Panc1 (cell line): ENCODE data around the gene FAM167B. TPM values are rescaled to one million over a fixed set of nuclear protein-coding genes. Genes with fewer than 3 reads are reported as not detected.

ENCODE experiments used
- ATAC-seq: fragments of 200-7000 bp; cut with Tn5 transposase; 2 replicates; pipeline ENCODE4 v1.9.1; 2020; ENCODE audit warnings: mild to moderate bottlenecking, moderate library complexity
- BruUV-seq: library from RNA; stranded (reverse); fragments of 400-500 nt; replicated peaks from 2 replicates; lab custom pipeline; 2021; lab: Mats Ljungman, UMichigan
- CTCF ChIA-PET: fragments of 300-600 bp; sonication (Branson Sonifier 250); formaldehyde crosslinking; loops from one replicate; lab custom pipeline; 2022; ENCODE audit warnings: antibody characterized with exemption; lab: Charles Lee
- POLR2A ChIA-PET: fragments of 300-600 bp; sonication (Branson Sonifier 250); formaldehyde crosslinking; loops from one replicate; lab custom pipeline; 2022; ENCODE audit warnings: antibody characterized with exemption; lab: Charles Lee
- DNase-seq: peaks from one replicate; pipeline ENCODE4 v3.0.0-alpha.2; 2010; ENCODE audit warnings: low read depth, low spot score
- H3K27ac ChIP-seq: 2 replicates; pipeline ENCODE4 v1.5.1; 2011; ENCODE audit warnings: mild to moderate bottlenecking, low read length, inconsistent platforms
- H3K27me3 ChIP-seq: fragments of 200-500 bp; sonication (Bioruptor generic); 2 replicates; pipeline ENCODE4 v1.6.0; 2014; ENCODE audit warnings: low read length, inconsistent platforms; ENCODE audit not compliant: control insufficient read depth, insufficient read depth
- H3K36me3 ChIP-seq: fragments of 200-500 bp; sonication (Bioruptor generic); 2 replicates; pipeline ENCODE4 v1.5.1; 2014; ENCODE audit warnings: inconsistent platforms, mild to moderate bottlenecking, low read length, moderate library complexity; ENCODE audit not compliant: control insufficient read depth, insufficient read depth
- H3K4me1 ChIP-seq: 2 replicates; pipeline ENCODE4 v1.5.1; 2011; ENCODE audit warnings: inconsistent platforms, mild to moderate bottlenecking, low read length, moderate library complexity; ENCODE audit not compliant: control insufficient read depth, insufficient read depth
- H3K4me3 ChIP-seq, 2 experiments: 2 replicates each; pipeline ENCODE4 v1.5.1; 2011 to 2012; ENCODE audit warnings: low read depth in 2 of 2, low read length in 2 of 2, mild to moderate bottlenecking in 2 of 2, inconsistent platforms in 1 of 2, moderate library complexity in 1 of 2
- H3K9me3 ChIP-seq: fragments of 200-500 bp; sonication (Bioruptor generic); 2 replicates; pipeline ENCODE4 v1.5.1; 2014; ENCODE audit warnings: low read depth, mild to moderate bottlenecking, inconsistent platforms, low read length, moderate library complexity; ENCODE audit not compliant: control insufficient read depth, insufficient read depth
- POLR2AphosphoS5 ChIP-seq: IDR thresholded peaks from 2 replicates; pipeline ENCODE4 v1.6.1; 2012; ENCODE audit warnings: mild to moderate bottlenecking, low read depth, low read length, moderate library complexity
- REST ChIP-seq, 2 experiments: IDR thresholded peaks; 2 replicates each; pipeline ENCODE4 v1.6.1; 2011 to 2012; ENCODE audit warnings: low read depth in 2 of 2, control low read depth in 1 of 2, low read length in 1 of 2, mild to moderate bottlenecking in 1 of 2, moderate library complexity in 1 of 2; ENCODE audit not compliant: insufficient read depth in 1 of 2
- SIN3A ChIP-seq: IDR thresholded peaks from 2 replicates; pipeline ENCODE4 v1.6.1; 2012; ENCODE audit warnings: low read depth, mild to moderate bottlenecking, low read length, moderate library complexity, borderline replicate concordance; ENCODE audit not compliant: insufficient read depth
- TCF7L2 ChIP-seq: IDR thresholded peaks from 2 replicates; pipeline ENCODE4 v1.6.1; 2011; ENCODE audit warnings: mild to moderate bottlenecking, low read depth, low read length, inconsistent platforms
- in situ Hi-C: cut with HindIII; loops from 2 replicates; pipeline ENCODE4 v1.10.0; 2016; ENCODE audit warnings: low sequenced_read_pairs, low pct_unique_long_range_greater_than_20kb
- intact Hi-C: fragments of 100-400 bp; cut with micrococcal nuclease; formaldehyde crosslinking; loops from one replicate; pipeline ENCODE4 v1.10.0; 2022; ENCODE audit not compliant: unreplicated experiment
- total RNA-seq: library from RNA; stranded (reverse); gene quantifications from one replicate; pipeline ENCODE4 v1.2.1, GENCODE V29; 2021; ENCODE audit not compliant: unreplicated experiment
- TF ChIP-seq, protein P1 (sequence below): fragments of 450-650 bp; IDR thresholded peaks from 2 replicates; pipeline ENCODE4 v1.5.1; 2017; ENCODE audit warnings: mild to moderate bottlenecking

FAM167B gene
- total RNA-seq, 1 experiment from 2014 or later, result 1.9 TPM

DNA sequence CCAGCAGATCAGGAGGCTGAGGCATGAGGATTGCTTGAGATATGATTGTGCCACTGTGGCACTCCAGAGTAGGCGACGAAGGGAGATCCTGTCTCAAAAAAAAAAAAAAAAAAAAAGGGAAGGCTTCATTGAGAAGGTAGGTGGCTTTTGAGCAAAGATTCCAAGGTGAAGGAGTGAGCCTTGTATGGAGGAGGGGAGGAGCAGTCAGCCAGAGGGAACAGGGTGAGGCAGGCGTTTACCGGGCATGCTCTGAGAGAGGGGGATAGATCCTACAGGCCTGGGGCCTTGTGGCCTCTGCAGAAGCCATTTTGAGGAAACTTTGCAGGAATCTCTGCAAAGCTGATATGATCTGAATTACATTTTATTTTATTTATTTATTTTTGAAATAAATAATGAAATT, 39.7 kb downstream of the FAM167B start:
- no peaks in the 10 kb centered on the region for H3K27me3 ChIP-seq
- no TSS peak for BruUV-seq
- no peaks in the 10 kb centered on the region for H3K9me3 ChIP-seq
- CTCF ChIA-PET, result interaction anchor here (0.7 kb wide), 2 partner anchors 40 to 378 kb away, joined by 15 to 21 read pairs; partner anchors contain the start of gene FAM167B
- H3K27ac ChIP-seq, result no peak overlapping the region
- H3K36me3 ChIP-seq, result no peaks in the 10 kb centered on the region
- intact Hi-C loops (no loop called here), in situ Hi-C loops (no loop called here)
- no peak overlapping the region for H3K4me3 ChIP-seq
- no peak for ATAC-seq
- DNase-seq, result no peak
- no peak for TF ChIP-seq TCF7L2
- no peak for TF ChIP-seq SIN3A
- no peak for TF ChIP-seq REST (IDR thresholded peaks at IDR 0.05; ENCODE audit: insufficient read depth in 1 of 2, low read depth in 2 of 2, low read length in 1 of 2)
- TF ChIP-seq, protein P1, sequence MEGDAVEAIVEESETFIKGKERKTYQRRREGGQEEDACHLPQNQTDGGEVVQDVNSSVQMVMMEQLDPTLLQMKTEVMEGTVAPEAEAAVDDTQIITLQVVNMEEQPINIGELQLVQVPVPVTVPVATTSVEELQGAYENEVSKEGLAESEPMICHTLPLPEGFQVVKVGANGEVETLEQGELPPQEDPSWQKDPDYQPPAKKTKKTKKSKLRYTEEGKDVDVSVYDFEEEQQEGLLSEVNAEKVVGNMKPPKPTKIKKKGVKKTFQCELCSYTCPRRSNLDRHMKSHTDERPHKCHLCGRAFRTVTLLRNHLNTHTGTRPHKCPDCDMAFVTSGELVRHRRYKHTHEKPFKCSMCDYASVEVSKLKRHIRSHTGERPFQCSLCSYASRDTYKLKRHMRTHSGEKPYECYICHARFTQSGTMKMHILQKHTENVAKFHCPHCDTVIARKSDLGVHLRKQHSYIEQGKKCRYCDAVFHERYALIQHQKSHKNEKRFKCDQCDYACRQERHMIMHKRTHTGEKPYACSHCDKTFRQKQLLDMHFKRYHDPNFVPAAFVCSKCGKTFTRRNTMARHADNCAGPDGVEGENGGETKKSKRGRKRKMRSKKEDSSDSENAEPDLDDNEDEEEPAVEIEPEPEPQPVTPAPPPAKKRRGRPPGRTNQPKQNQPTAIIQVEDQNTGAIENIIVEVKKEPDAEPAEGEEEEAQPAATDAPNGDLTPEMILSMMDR, result no peak
- no peak for TF ChIP-seq POLR2AphosphoS5
- peaks cover 10% of the 10 kb centered on the region; the same call in 1 of the 2 replicates for H3K4me1 ChIP-seq
- POLR2A ChIA-PET, result no interaction called here

DNA sequence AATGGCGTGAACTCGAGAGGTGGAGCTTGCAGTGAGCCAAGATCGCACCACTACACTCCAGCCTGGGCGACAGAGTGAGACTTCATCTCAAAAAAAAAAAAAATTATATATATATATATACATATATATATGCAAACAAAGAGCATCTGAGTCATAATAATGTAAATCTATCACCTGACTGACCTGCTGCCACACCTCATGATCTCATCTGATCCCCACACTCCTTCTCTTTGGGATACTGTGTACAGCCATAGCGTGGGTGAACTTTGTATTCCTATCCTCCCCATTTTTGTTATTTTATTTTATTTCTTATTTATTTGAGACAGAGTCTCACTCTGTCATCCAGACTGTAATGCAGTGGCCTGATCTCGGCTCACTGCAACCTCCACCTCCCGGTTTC, 42.2 kb downstream of the FAM167B start:
- Histone ChIP-seq H3K27ac (no peak overlapping the region), H3K36me3 (peaks cover 3% of the 10 kb centered on the region; the same call in 1 of the 2 replicates), H3K4me1 (peaks cover 10% of the 10 kb centered on the region; the same call in 1 of the 2 replicates), H3K4me3 (no peak overlapping the region), H3K27me3 (no peaks in the 10 kb centered on the region), H3K9me3 (no peaks in the 10 kb centered on the region)
- BruUV-seq, result no TSS peak
- ATAC-seq, result no peak
- TF ChIP-seq, protein P1, result no peak
- TF ChIP-seq REST (IDR thresholded peaks at IDR 0.05; ENCODE audit: insufficient read depth in 1 of 2, low read depth in 2 of 2, low read length in 1 of 2), result no peak
- no peak for TF ChIP-seq POLR2AphosphoS5
- TF ChIP-seq SIN3A, result no peak
- TF ChIP-seq TCF7L2, result no peak
- intact Hi-C loops, result no loop called here
- in situ Hi-C loops, result no loop called here
- POLR2A ChIA-PET, result interaction anchor here (0.7 kb wide), 1 partner anchor 30 kb away, joined by 4 read pairs; no protein-coding TSS in a partner anchor
- peak; percentile 4 for DNase-seq
- CTCF ChIA-PET, result no interaction called here
